GM23338 (cell line): ENCODE results near the gene CYGB.
"Not testable (repeated sequence)": the region's sequence is repeated elsewhere in the genome, so short reads cannot be mapped to it uniquely, and the experiment has no call there.

ENCODE experiments used
- CTCF ChIP-seq, 2 experiments: fragments of 200-600 bp in 1 of 2; sonication (generic) in 1 of 2; conservative IDR thresholded peaks; 2 replicates each; pipeline versions ENCODE4 v1.5.1 to v1.6.1; 2016 to 2017; ENCODE audit warnings: antibody characterized with exemption in 2 of 2, low read depth in 2 of 2, mild to moderate bottlenecking in 2 of 2, moderate library complexity in 1 of 2
- EZH2 ChIP-seq: fragments of 200-600 bp; sonication (generic); IDR thresholded peaks from one replicate; pipeline ENCODE4 v1.8.0; 2017; ENCODE audit warnings: antibody characterized with exemption, mild to moderate bottlenecking, low read depth; ENCODE audit not compliant: unreplicated experiment
- EZH2phosphoT487 ChIP-seq: fragments of 200-600 bp; sonication (generic); IDR thresholded peaks from one replicate; pipeline ENCODE4 v1.8.1; 2018; ENCODE audit warnings: antibody characterized with exemption; ENCODE audit not compliant: unreplicated experiment
- POLR2AphosphoS5 ChIP-seq: IDR thresholded peaks from 2 replicates; pipeline ENCODE4 v1.6.1; 2016; ENCODE audit warnings: antibody characterized with exemption, low read depth
- STAT1 ChIP-seq: IDR thresholded peaks from one replicate; pipeline ENCODE4 v1.6.1; 2016; ENCODE audit warnings: antibody characterized with exemption; ENCODE audit not compliant: unreplicated experiment
- TF ChIP-seq, protein P1 (sequence below): IDR thresholded peaks from one replicate; pipeline ENCODE4 v1.6.1; 2018; ENCODE audit warnings: antibody characterized with exemption; ENCODE audit not compliant: unreplicated experiment

DNA sequence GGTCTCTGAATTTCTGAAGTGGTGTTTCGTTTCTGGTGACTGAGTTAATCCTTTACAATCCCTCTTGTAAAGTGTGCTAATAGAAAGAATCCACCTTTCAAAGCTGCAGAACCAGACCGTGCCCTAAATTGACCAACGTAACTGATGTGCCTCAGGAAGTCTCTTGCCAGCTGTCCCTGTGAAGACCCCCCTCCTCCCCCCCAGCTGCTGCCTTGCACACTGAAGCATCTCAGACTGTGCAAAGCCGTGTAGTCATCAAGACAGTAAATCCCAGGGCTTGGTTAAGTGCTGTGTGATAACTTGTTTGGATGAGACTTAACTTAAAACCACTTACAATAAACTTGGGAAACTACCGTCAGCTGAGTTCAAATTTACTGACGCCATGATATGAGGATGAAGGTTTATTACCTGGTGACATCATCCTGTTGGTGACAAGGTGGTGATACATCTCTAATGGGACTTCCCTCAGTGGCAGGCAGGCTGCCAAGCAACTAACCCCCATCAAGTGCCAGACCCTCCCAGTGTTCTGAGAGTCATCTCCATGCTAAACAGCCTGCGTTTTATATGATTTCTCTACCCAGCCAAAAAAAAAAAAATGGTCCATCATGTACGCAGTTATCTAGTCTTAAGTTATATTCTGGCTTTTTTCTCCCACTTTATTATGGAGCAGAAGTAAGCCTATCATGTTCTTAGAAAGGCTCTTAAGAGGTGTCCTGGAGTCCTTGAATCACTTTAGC lies 27.6 kb upstream of the CYGB start:
- TF ChIP-seq CTCF (conservative IDR thresholded peaks at IDR 0.05; ENCODE audit: low read depth in 2 of 2); EZH2phosphoT487; EZH2; POLR2AphosphoS5; STAT1: not testable (repeated sequence)
- TF ChIP-seq, protein P1, sequence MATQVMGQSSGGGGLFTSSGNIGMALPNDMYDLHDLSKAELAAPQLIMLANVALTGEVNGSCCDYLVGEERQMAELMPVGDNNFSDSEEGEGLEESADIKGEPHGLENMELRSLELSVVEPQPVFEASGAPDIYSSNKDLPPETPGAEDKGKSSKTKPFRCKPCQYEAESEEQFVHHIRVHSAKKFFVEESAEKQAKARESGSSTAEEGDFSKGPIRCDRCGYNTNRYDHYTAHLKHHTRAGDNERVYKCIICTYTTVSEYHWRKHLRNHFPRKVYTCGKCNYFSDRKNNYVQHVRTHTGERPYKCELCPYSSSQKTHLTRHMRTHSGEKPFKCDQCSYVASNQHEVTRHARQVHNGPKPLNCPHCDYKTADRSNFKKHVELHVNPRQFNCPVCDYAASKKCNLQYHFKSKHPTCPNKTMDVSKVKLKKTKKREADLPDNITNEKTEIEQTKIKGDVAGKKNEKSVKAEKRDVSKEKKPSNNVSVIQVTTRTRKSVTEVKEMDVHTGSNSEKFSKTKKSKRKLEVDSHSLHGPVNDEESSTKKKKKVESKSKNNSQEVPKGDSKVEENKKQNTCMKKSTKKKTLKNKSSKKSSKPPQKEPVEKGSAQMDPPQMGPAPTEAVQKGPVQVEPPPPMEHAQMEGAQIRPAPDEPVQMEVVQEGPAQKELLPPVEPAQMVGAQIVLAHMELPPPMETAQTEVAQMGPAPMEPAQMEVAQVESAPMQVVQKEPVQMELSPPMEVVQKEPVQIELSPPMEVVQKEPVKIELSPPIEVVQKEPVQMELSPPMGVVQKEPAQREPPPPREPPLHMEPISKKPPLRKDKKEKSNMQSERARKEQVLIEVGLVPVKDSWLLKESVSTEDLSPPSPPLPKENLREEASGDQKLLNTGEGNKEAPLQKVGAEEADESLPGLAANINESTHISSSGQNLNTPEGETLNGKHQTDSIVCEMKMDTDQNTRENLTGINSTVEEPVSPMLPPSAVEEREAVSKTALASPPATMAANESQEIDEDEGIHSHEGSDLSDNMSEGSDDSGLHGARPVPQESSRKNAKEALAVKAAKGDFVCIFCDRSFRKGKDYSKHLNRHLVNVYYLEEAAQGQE = not testable (repeated sequence)
